SH-SY5Y (cell line): Measurements from ENCODE around the gene TNS3.

Experiments used
- GATA2 ChIP-seq: IDR thresholded peaks from 2 replicates; pipeline ENCODE4 v1.6.1; 2011; ENCODE audit warnings: mild to moderate bottlenecking, low read depth, low read length
- GATA3 ChIP-seq: IDR thresholded peaks from 2 replicates; pipeline ENCODE4 v1.6.1; 2011; ENCODE audit warnings: low read depth, mild to moderate bottlenecking, low read length, moderate library complexity

DNA sequence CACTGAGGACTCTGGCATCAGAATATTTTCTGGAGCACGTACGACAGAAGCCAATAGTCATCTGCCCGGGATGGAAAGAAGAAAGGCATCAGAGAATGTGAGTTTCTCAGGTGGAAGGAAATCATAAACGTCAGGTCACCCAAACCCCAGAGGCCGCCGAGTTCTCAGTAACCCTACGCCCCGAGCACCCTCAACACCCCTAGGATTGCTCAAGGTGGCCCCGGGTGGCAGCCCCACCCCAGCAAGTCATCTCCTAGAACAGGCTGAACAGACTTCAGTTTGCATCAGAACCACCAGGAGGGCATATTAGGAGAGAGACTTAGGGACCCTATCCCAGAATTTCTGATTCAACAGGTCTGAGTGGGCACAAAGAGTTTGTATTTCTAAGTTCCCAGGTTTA is 117.6 kb downstream of the TNS3 start:
- TF ChIP-seq GATA3 (no peak), GATA2 (no peak)
